ENCODE data around the gene IGF1. TPM values are rescaled to one million over a fixed set of nuclear protein-coding genes. Genes with fewer than 3 reads are reported as not detected.

IGF1 gene
- total RNA-seq, 1 donor from 2014 or later, result not detected

GRCh38 chr12:102462795-102463465 is 17.4 kb downstream of the IGF1 start:
- no peaks in the 10 kb centered on the region for H3K4me1 Mint-ChIP-seq (ENCODE audit: low read depth, unreplicated experiment)
- H3K9me3 Mint-ChIP-seq (ENCODE audit: unreplicated experiment), result peaks cover 2% of the 10 kb centered on the region
- no peak for DNase-seq
- no peaks in the 10 kb centered on the region for H3K36me3 Mint-ChIP-seq (ENCODE audit: unreplicated experiment)
- no peak for TF ChIP-seq CTCF (IDR thresholded peaks at IDR 0.05; ENCODE audit: partially characterized antibody, unreplicated experiment)
- H3K4me3 Mint-ChIP-seq (ENCODE audit: unreplicated experiment), result no peak overlapping the region
- H3K27me3 Mint-ChIP-seq (ENCODE audit: unreplicated experiment), result no peaks in the 10 kb centered on the region
- no peak overlapping the region for H3K27ac Mint-ChIP-seq (ENCODE audit: unreplicated experiment)

GRCh38 chr12:102462386-102462785 is 18.0 kb downstream of the IGF1 start:
- Mint-ChIP-seq H3K9me3 (ENCODE audit: unreplicated experiment) (peaks cover 2% of the 10 kb centered on the region), H3K27me3 (ENCODE audit: unreplicated experiment) (no peaks in the 10 kb centered on the region), H3K4me1 (ENCODE audit: low read depth, unreplicated experiment) (no peaks in the 10 kb centered on the region), H3K36me3 (ENCODE audit: unreplicated experiment) (no peaks in the 10 kb centered on the region), H3K4me3 (ENCODE audit: unreplicated experiment) (no peak overlapping the region), H3K27ac (ENCODE audit: unreplicated experiment) (no peak overlapping the region)
- TF ChIP-seq CTCF (IDR thresholded peaks at IDR 0.05; ENCODE audit: partially characterized antibody, unreplicated experiment), result no peak
- no peak for DNase-seq

- peaks cover 2% of the 10 kb centered on the region for H3K9me3 Mint-ChIP-seq (ENCODE audit: unreplicated experiment)
- H3K36me3 Mint-ChIP-seq (ENCODE audit: unreplicated experiment), result no peaks in the 10 kb centered on the region
- TF ChIP-seq CTCF (IDR thresholded peaks at IDR 0.05; ENCODE audit: partially characterized antibody, unreplicated experiment), result no peak
- no peaks in the 10 kb centered on the region for H3K27me3 Mint-ChIP-seq (ENCODE audit: unreplicated experiment)
- no peak for DNase-seq
- no peaks in the 10 kb centered on the region for H3K4me1 Mint-ChIP-seq (ENCODE audit: low read depth, unreplicated experiment)
- no peak overlapping the region for H3K27ac Mint-ChIP-seq (ENCODE audit: unreplicated experiment)
- H3K4me3 Mint-ChIP-seq (ENCODE audit: unreplicated experiment), result no peak overlapping the region
Observed at GRCh38 chr12:102461501-102461900, 18.9 kb downstream of the IGF1 start.

- Mint-ChIP-seq H3K9me3 (ENCODE audit: unreplicated experiment) (peaks cover 2% of the 10 kb centered on the region), H3K27me3 (ENCODE audit: unreplicated experiment) (no peaks in the 10 kb centered on the region), H3K36me3 (ENCODE audit: unreplicated experiment) (no peaks in the 10 kb centered on the region), H3K27ac (ENCODE audit: unreplicated experiment) (no peak overlapping the region), H3K4me1 (ENCODE audit: low read depth, unreplicated experiment) (no peaks in the 10 kb centered on the region), H3K4me3 (ENCODE audit: unreplicated experiment) (no peak overlapping the region)
- no peak for TF ChIP-seq CTCF (IDR thresholded peaks at IDR 0.05; ENCODE audit: partially characterized antibody, unreplicated experiment)
- no peak for DNase-seq
Observed at GRCh38 chr12:102459314-102459713, 21.0 kb downstream of the IGF1 start.

- Mint-ChIP-seq H3K4me1 (ENCODE audit: low read depth, unreplicated experiment) (no peaks in the 10 kb centered on the region), H3K27ac (ENCODE audit: unreplicated experiment) (no peak overlapping the region), H3K9me3 (ENCODE audit: unreplicated experiment) (peaks cover 2% of the 10 kb centered on the region), H3K27me3 (ENCODE audit: unreplicated experiment) (no peaks in the 10 kb centered on the region), H3K36me3 (ENCODE audit: unreplicated experiment) (no peaks in the 10 kb centered on the region), H3K4me3 (ENCODE audit: unreplicated experiment) (no peak overlapping the region)
- no peak for TF ChIP-seq CTCF (IDR thresholded peaks at IDR 0.05; ENCODE audit: partially characterized antibody, unreplicated experiment)
- DNase-seq, result no peak
Observed at GRCh38 chr12:102454808-102455760, 25.3 kb downstream of the IGF1 start.
